ENCODE measurements around the gene EHF. TPM values are rescaled to one million over a fixed set of nuclear protein-coding genes. Genes with fewer than 3 reads are reported as not detected.
"Not testable (repeated sequence)": the region's sequence is repeated elsewhere in the genome, so short reads cannot be mapped to it uniquely, and the experiment has no call there.

Gene EHF
- total and polyA plus RNA-seq, 2 experiments from 2014 or later: not detected

- H3K79me2 ChIP-seq (ENCODE audit: insufficient read depth): no peaks in the 10 kb centered on the region
- DNase-seq: no peak
- TF ChIP-seq EZH2 (IDR thresholded peaks at IDR 0.05; ENCODE audit: insufficient read depth, poor library complexity, severe bottlenecking) (no peak), EZH2phosphoT487 (IDR thresholded peaks at IDR 0.05; ENCODE audit: insufficient read depth, low read depth) (no peak)
- H3K36me3 ChIP-seq (ENCODE audit: low read depth): no peaks in the 10 kb centered on the region
- peaks cover 10% of the 10 kb centered on the region; the same call in 1 of the 2 replicates for H3F3A ChIP-seq (ENCODE audit: insufficient read depth)
- H4K20me1 ChIP-seq (ENCODE audit: insufficient read depth): no peaks in the 10 kb centered on the region
- H3K27me3 ChIP-seq (replicated peaks; ENCODE audit: insufficient read depth): no peaks in the 10 kb centered on the region
- no peak overlapping the region for H2AFZ ChIP-seq
- H3K27ac ChIP-seq: no peak overlapping the region
- H3K9me3 ChIP-seq (ENCODE audit: low read depth): no peaks in the 10 kb centered on the region
- no peak overlapping the region for H3K4me3 ChIP-seq
- H3K9me2 ChIP-seq (ENCODE audit: insufficient read depth): no peaks in the 10 kb centered on the region
- H3K4me2 ChIP-seq (ENCODE audit: unreplicated experiment): no peak overlapping the region
- in situ Hi-C loops (cut with MboI): no loop called here
- H3K9ac ChIP-seq: no peak overlapping the region
- 78 to 81% methylated on average over 2 of the region's 2 CpGs for WGBS, 2 experiments (ENCODE audit: low coverage in 1 of 2, low lambda C conversion rate in 2 of 2, missing lambda C conversion rate in 2 of 2)
- H3K4me1 ChIP-seq (ENCODE audit: insufficient read depth): peaks cover 11% of the 10 kb centered on the region; the same call in 1 of the 2 replicates
Observed at GRCh38 chr11:34682825-34683224, 61.9 kb downstream of the EHF start.

- TF ChIP-seq EZH2phosphoT487 (IDR thresholded peaks at IDR 0.05; ENCODE audit: insufficient read depth, low read depth) (no peak), EZH2 (IDR thresholded peaks at IDR 0.05; ENCODE audit: insufficient read depth, poor library complexity, severe bottlenecking) (no peak)
Observed at GRCh38 chr11:34683396-34683795, 62.5 kb downstream of the EHF start.

GRCh38 chr11:34685864-34686263 lies 65.0 kb downstream of the EHF start:
- in situ Hi-C loops (cut with MboI): no loop called here
- WGBS, 2 experiments (ENCODE audit: low coverage in 1 of 2, low lambda C conversion rate in 2 of 2, missing lambda C conversion rate in 2 of 2): 97 to 98% methylated on average over 2 of the region's 2 CpGs
- H3F3A ChIP-seq (ENCODE audit: insufficient read depth): peaks cover 10% of the 10 kb centered on the region; the same call in 1 of the 2 replicates
- no peaks in the 10 kb centered on the region for H3K27me3 ChIP-seq (replicated peaks; ENCODE audit: insufficient read depth)
- H3K36me3 ChIP-seq (ENCODE audit: low read depth): no peaks in the 10 kb centered on the region
- peak overlapping the region; percentile 19 for H3K4me2 ChIP-seq (ENCODE audit: unreplicated experiment)
- H2AFZ ChIP-seq: no peak overlapping the region
- H3K79me2 ChIP-seq (ENCODE audit: insufficient read depth): no peaks in the 10 kb centered on the region
- no peaks in the 10 kb centered on the region for H4K20me1 ChIP-seq (ENCODE audit: insufficient read depth)
- H3K27ac ChIP-seq: no peak overlapping the region
- peaks cover 11% of the 10 kb centered on the region; the same call in 1 of the 2 replicates for H3K4me1 ChIP-seq (ENCODE audit: insufficient read depth)
- TF ChIP-seq EZH2phosphoT487 (IDR thresholded peaks at IDR 0.05; ENCODE audit: insufficient read depth, low read depth): no peak
- no peak for TF ChIP-seq EZH2 (IDR thresholded peaks at IDR 0.05; ENCODE audit: insufficient read depth, poor library complexity, severe bottlenecking)
- no peaks in the 10 kb centered on the region for H3K9me3 ChIP-seq (ENCODE audit: low read depth)
- no peak overlapping the region for H3K9ac ChIP-seq
- no peak for DNase-seq
- no peak overlapping the region for H3K4me3 ChIP-seq
- H3K9me2 ChIP-seq (ENCODE audit: insufficient read depth): no peaks in the 10 kb centered on the region

More at GRCh38 chr11:34683396-34683795, 62.5 kb downstream of the EHF start:
- Histone ChIP-seq H3K9me2 (ENCODE audit: insufficient read depth) (no peaks in the 10 kb centered on the region), H3K4me2 (ENCODE audit: unreplicated experiment) (no peak overlapping the region), H3K36me3 (ENCODE audit: low read depth) (no peaks in the 10 kb centered on the region), H3K79me2 (ENCODE audit: insufficient read depth) (no peaks in the 10 kb centered on the region), H3K27me3 (replicated peaks; ENCODE audit: insufficient read depth) (no peaks in the 10 kb centered on the region), H2AFZ (no peak overlapping the region), H3K9me3 (ENCODE audit: low read depth) (no peaks in the 10 kb centered on the region), H4K20me1 (ENCODE audit: insufficient read depth) (no peaks in the 10 kb centered on the region), H3K4me3 (no peak overlapping the region), H3K9ac (no peak overlapping the region), H3F3A (ENCODE audit: insufficient read depth) (peaks cover 10% of the 10 kb centered on the region; the same call in 1 of the 2 replicates), H3K27ac (no peak overlapping the region), H3K4me1 (ENCODE audit: insufficient read depth) (peaks cover 11% of the 10 kb centered on the region; the same call in 1 of the 2 replicates)
- WGBS, 2 experiments (ENCODE audit: low coverage in 1 of 2, low lambda C conversion rate in 2 of 2, missing lambda C conversion rate in 2 of 2): 94 to 100% methylated on average over 1 of the region's 1 CpG
- no peak for DNase-seq
- in situ Hi-C loops (cut with MboI): no loop called here

GRCh38 chr11:34692299-34692698 lies 71.4 kb downstream of the EHF start:
- H2AFZ ChIP-seq; H3K36me3 ChIP-seq (ENCODE audit: low read depth); H4K20me1 ChIP-seq (ENCODE audit: insufficient read depth); H3K27ac ChIP-seq; H3K9me2 ChIP-seq (ENCODE audit: insufficient read depth); H3K9ac ChIP-seq; H3K4me2 ChIP-seq (ENCODE audit: unreplicated experiment); H3K9me3 ChIP-seq (ENCODE audit: low read depth); DNase-seq; H3K4me1 ChIP-seq (ENCODE audit: insufficient read depth); H3K79me2 ChIP-seq (ENCODE audit: insufficient read depth); H3F3A ChIP-seq (ENCODE audit: insufficient read depth); H3K4me3 ChIP-seq; in situ Hi-C loops (cut with MboI): not testable (repeated sequence)
- H3K27me3 ChIP-seq (replicated peaks; ENCODE audit: insufficient read depth): peaks cover 15% of the 10 kb centered on the region; the same call in 1 of the 2 replicates
- WGBS, 2 experiments (ENCODE audit: low coverage in 1 of 2, low lambda C conversion rate in 2 of 2, missing lambda C conversion rate in 2 of 2): 71 to 76% methylated on average over 19 to 23 of the region's 26 CpGs

GRCh38 chr11:34696862-34697261 lies 76.0 kb downstream of the EHF start:
- in situ Hi-C loops (cut with MboI): no loop called here
- no peak overlapping the region for H3K4me2 ChIP-seq (ENCODE audit: unreplicated experiment)

More at GRCh38 chr11:34696862-34697261, 76.0 kb downstream of the EHF start:
- Histone ChIP-seq H3K4me1 (ENCODE audit: insufficient read depth) (no peaks in the 10 kb centered on the region), H3K9ac (no peak overlapping the region), H3K79me2 (ENCODE audit: insufficient read depth) (no peaks in the 10 kb centered on the region), H3K4me3 (no peak overlapping the region), H2AFZ (no peak overlapping the region), H3K27ac (no peak overlapping the region), H3F3A (ENCODE audit: insufficient read depth) (no peaks in the 10 kb centered on the region), H3K27me3 (replicated peaks; ENCODE audit: insufficient read depth) (peaks cover 15% of the 10 kb centered on the region; the same call in 1 of the 2 replicates), H4K20me1 (ENCODE audit: insufficient read depth) (no peaks in the 10 kb centered on the region), H3K9me3 (ENCODE audit: low read depth) (no peaks in the 10 kb centered on the region), H3K36me3 (ENCODE audit: low read depth) (no peaks in the 10 kb centered on the region), H3K9me2 (ENCODE audit: insufficient read depth) (no peaks in the 10 kb centered on the region)
- no peak for DNase-seq
- no peak for TF ChIP-seq EZH2 (IDR thresholded peaks at IDR 0.05; ENCODE audit: insufficient read depth, poor library complexity, severe bottlenecking)
- TF ChIP-seq EZH2phosphoT487 (IDR thresholded peaks at IDR 0.05; ENCODE audit: insufficient read depth, low read depth): no peak
